ENCODE results near the gene FBRSL1. TPM values are rescaled to one million over a fixed set of nuclear protein-coding genes. Genes with fewer than 3 reads are reported as not detected.

FBRSL1 gene
- total RNA-seq, 1 donor from 2014 or later = 66.0 TPM

DNA sequence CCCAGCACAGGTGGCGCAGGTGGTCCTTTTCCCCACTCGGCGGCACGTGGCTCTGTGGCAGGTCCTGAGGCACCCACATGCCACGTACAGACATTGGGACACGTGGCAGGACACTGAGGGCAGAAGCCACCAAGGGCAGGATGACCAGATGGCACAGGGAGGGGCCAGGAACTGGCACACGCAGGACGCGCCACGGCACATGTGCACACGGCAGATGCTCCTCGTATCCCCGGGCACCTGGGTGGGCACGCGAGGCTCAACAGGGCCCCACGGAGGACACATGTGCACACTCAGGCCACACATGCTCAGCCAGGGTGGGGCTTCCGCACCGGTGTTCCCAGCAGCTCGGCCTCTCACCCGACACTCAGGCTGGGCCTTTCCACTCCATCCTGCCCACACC, 52.0 kb downstream of the FBRSL1 start:
- no peak overlapping the region for H3K27ac ChIP-seq (replicated peaks)
- no peaks in the 10 kb centered on the region for H3K27me3 ChIP-seq (ENCODE audit: low read depth)
- H3K4me1 ChIP-seq = no peaks in the 10 kb centered on the region
- intact Hi-C loops (cut with micrococcal nuclease) = no loop called here
- no peak for DNase-seq
- peaks cover 10% of the 10 kb centered on the region for H3K36me3 ChIP-seq
- no peak overlapping the region for H3K4me3 ChIP-seq
- H3K9me3 ChIP-seq (replicated peaks) = no peaks in the 10 kb centered on the region
- TF ChIP-seq, protein P1, sequence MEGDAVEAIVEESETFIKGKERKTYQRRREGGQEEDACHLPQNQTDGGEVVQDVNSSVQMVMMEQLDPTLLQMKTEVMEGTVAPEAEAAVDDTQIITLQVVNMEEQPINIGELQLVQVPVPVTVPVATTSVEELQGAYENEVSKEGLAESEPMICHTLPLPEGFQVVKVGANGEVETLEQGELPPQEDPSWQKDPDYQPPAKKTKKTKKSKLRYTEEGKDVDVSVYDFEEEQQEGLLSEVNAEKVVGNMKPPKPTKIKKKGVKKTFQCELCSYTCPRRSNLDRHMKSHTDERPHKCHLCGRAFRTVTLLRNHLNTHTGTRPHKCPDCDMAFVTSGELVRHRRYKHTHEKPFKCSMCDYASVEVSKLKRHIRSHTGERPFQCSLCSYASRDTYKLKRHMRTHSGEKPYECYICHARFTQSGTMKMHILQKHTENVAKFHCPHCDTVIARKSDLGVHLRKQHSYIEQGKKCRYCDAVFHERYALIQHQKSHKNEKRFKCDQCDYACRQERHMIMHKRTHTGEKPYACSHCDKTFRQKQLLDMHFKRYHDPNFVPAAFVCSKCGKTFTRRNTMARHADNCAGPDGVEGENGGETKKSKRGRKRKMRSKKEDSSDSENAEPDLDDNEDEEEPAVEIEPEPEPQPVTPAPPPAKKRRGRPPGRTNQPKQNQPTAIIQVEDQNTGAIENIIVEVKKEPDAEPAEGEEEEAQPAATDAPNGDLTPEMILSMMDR (IDR thresholded peaks at IDR 0.05; ENCODE audit: borderline replicate concordance) = no peak

DNA sequence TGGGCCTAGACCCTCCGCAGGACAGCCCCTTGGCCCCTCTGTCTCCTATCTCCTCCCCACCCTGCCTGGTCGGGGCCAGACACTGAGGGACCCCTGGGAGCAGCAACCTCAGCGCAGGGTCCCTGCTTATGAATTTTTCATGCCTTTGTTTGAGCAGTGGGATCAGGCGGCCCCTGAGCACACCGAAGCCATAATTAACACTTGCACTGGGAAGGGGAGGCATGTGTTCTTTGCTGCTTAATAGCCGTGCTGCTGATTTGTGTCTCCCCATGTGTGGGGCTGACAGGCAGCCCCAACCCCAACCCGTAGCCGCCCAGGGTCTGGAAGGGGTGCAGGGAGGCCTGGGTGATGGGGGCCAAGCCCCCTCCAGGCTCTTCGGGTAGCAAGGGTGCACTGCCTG, 52.7 kb downstream of the FBRSL1 start:
- H3K4me3 ChIP-seq = no peak overlapping the region
- peaks cover 13% of the 10 kb centered on the region for H3K36me3 ChIP-seq
- no peaks in the 10 kb centered on the region for H3K9me3 ChIP-seq (replicated peaks)
- no peak for DNase-seq
- no peaks in the 10 kb centered on the region for H3K4me1 ChIP-seq
- H3K27me3 ChIP-seq (ENCODE audit: low read depth) = no peaks in the 10 kb centered on the region
- intact Hi-C loops (cut with micrococcal nuclease) = no loop called here
- TF ChIP-seq, protein P1 (IDR thresholded peaks at IDR 0.05; ENCODE audit: borderline replicate concordance) = no peak
- H3K27ac ChIP-seq (replicated peaks) = no peak overlapping the region

DNA sequence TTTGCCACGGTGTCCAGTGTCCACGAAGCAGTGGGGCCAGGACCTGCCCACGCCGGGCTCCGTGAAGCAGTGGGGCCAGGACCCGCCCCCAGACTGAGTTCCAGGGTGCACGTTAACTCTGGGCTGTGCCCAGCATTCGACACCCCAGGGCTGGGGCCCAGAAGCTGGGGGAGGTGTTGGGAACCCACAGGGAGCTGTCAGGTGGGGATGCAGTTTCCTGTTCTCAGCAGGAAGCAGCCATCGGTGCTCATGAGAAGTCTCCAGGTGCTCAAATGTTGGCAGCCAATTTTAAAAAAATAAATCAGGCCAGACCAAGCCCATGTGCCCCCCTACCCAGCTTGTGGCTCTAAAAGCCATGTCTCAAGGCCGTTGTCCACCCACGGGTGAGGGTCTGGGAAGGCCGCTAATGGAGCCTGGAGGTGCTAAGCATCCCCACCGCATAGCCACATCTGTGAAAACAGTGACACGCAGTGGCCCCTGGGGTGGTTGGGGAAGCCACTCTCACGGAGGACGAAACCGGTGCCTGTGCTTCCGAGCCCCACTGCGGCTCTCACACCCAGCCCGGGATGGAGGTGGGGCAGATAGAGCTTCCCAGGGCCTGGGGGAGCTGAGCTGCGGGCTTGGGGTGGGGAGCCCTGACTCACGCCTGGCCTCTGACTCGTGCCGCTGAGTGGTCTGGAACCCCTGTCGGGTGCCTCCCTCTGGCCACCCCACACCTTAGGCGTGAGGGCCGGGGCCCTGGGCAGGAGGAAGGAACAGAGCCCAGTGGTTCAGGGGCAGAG, 53.5 kb downstream of the FBRSL1 start:
- no peaks in the 10 kb centered on the region for H3K27me3 ChIP-seq (ENCODE audit: low read depth)
- no peaks in the 10 kb centered on the region for H3K4me1 ChIP-seq
- TF ChIP-seq, protein P1 (IDR thresholded peaks at IDR 0.05; ENCODE audit: borderline replicate concordance) = no peak
- H3K9me3 ChIP-seq (replicated peaks) = no peaks in the 10 kb centered on the region
- H3K4me3 ChIP-seq = no peak overlapping the region
- H3K36me3 ChIP-seq = peaks cover 21% of the 10 kb centered on the region
- no peak overlapping the region for H3K27ac ChIP-seq (replicated peaks)
- intact Hi-C loops (cut with micrococcal nuclease) = no loop called here
- DNase-seq = no peak

DNA sequence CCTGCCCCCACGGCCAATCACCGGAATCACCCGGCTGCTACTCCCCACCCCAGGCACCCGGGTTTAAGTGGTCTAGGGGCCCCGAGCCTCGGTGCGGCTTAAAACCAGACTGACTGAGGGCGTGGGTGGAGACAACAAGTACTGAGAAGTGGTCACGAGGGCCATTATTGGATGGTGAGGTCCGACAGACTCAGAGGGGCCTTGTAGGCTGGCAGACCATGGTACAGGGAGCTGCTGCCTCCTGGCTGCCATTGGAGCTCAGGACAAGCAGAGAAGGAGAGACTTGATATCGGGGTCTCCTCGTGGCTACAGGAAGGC, 54.1 kb downstream of the FBRSL1 start:
- DNase-seq = no peak
- Histone ChIP-seq H3K4me3 (no peak overlapping the region), H3K27ac (replicated peaks) (no peak overlapping the region), H3K4me1 (no peaks in the 10 kb centered on the region), H3K9me3 (replicated peaks) (no peaks in the 10 kb centered on the region), H3K36me3 (peaks cover 26% of the 10 kb centered on the region), H3K27me3 (ENCODE audit: low read depth) (no peaks in the 10 kb centered on the region)
- TF ChIP-seq, protein P1 (IDR thresholded peaks at IDR 0.05; ENCODE audit: borderline replicate concordance) = no peak
- intact Hi-C loops (cut with micrococcal nuclease) = no loop called here

DNA sequence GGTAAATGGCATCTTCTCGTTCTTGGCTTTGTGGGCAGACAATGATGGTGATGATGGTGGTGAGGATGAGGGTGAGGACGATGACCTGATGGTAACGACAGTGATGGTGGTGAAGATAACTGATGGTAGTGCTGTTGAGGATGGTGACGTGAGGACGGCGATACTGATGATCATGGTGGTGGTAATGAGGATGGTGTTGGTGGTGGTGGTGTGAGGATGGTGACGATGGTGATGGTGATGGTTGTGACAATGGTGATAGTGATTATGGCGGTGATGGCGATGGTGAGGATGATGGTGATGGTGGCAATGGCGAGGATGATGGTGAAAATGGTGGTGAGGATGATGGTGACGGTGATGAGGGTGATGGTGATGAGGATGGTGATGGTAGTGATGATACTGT, 54.5 kb downstream of the FBRSL1 start:
- Histone ChIP-seq H3K27ac (replicated peaks) (no peak overlapping the region), H3K9me3 (replicated peaks) (no peaks in the 10 kb centered on the region), H3K4me1 (no peaks in the 10 kb centered on the region), H3K27me3 (ENCODE audit: low read depth) (no peaks in the 10 kb centered on the region), H3K36me3 (peaks cover 31% of the 10 kb centered on the region), H3K4me3 (no peak overlapping the region)
- intact Hi-C loops (cut with micrococcal nuclease) = no loop called here
- no peak for DNase-seq
- TF ChIP-seq, protein P1 (IDR thresholded peaks at IDR 0.05; ENCODE audit: borderline replicate concordance) = no peak

Data from left ventricle myocardium inferior (tissue), 1 donor.